Mesodermal cell (in vitro differentiated cells): Measurements from ENCODE around the gene PCDH19.

Source experiments
- H3K27ac ChIP-seq: 2 replicates; pipeline ENCODE4 v1.7.0; 2013; ENCODE audit warnings: mild to moderate bottlenecking, low read depth, low read length, moderate library complexity; ENCODE audit not compliant: severe bottlenecking
- H3K36me3 ChIP-seq: 2 replicates; pipeline ENCODE4 v1.7.1; 2013; ENCODE audit warnings: mild to moderate bottlenecking, low read length, moderate library complexity; ENCODE audit not compliant: control insufficient read depth, insufficient read depth
- H3K4me1 ChIP-seq: one replicate; pipeline ENCODE4 v1.7.1; 2013; ENCODE audit warnings: mild to moderate bottlenecking, low read length; ENCODE audit not compliant: insufficient read depth, control insufficient read depth, poor library complexity, severe bottlenecking
- H3K4me3 ChIP-seq: 2 replicates; pipeline ENCODE4 v1.7.0; 2013; ENCODE audit warnings: low read length, control low read depth, mild to moderate bottlenecking; ENCODE audit not compliant: insufficient read depth, poor library complexity, severe bottlenecking; ENCODE audit errors: extremely low read depth
- H3K9me3 ChIP-seq: 2 replicates; pipeline ENCODE4 v1.7.1; 2013; ENCODE audit warnings: mild to moderate bottlenecking, low read length, moderate library complexity; ENCODE audit not compliant: control insufficient read depth
- WGBS, 2 experiments: methylation state at CpG; one replicate each; pipeline ENCODE4 v1.1.5; 2013; ENCODE audit warnings: missing lambda C conversion rate in 2 of 2; ENCODE audit not compliant: insufficient coverage in 2 of 2; 5-methylcytosine and 5-hydroxymethylcytosine counted together

PCDH19 gene

GRCh38 chrX:100294965-100295364 lies 115.1 kb downstream of the PCDH19 start:
- H3K9me3 ChIP-seq: no peaks in the 10 kb centered on the region
- H3K27ac ChIP-seq: no peak overlapping the region
- no CpG with 5 or more reads among the region's 4 CpGs for WGBS, 2 experiments
- no peak overlapping the region for H3K4me3 ChIP-seq
- no peaks in the 10 kb centered on the region for H3K36me3 ChIP-seq
- peaks cover 3% of the 10 kb centered on the region for H3K4me1 ChIP-seq

- Histone ChIP-seq H3K4me1 (peaks cover 3% of the 10 kb centered on the region), H3K36me3 (no peaks in the 10 kb centered on the region), H3K27ac (peak overlapping the region; percentile 16), H3K4me3 (no peak overlapping the region), H3K9me3 (no peaks in the 10 kb centered on the region)
Measured at GRCh38 chrX:100289066-100289558, 121.0 kb downstream of the PCDH19 start.

GRCh38 chrX:100277231-100277630 lies 132.8 kb downstream of the PCDH19 start:
- H3K36me3 ChIP-seq: no peaks in the 10 kb centered on the region
- no peak overlapping the region for H3K4me3 ChIP-seq
- H3K4me1 ChIP-seq: no peaks in the 10 kb centered on the region
- no peak overlapping the region for H3K27ac ChIP-seq
- no peaks in the 10 kb centered on the region for H3K9me3 ChIP-seq
- no CpG with 5 or more reads among the region's 1 CpG for WGBS, 2 experiments

GRCh38 chrX:100274916-100275315 lies 135.2 kb downstream of the PCDH19 start:
- WGBS, 2 experiments: no CpG with 5 or more reads among the region's 3 CpGs
- Histone ChIP-seq H3K4me3 (no peak overlapping the region), H3K36me3 (no peaks in the 10 kb centered on the region), H3K9me3 (no peaks in the 10 kb centered on the region), H3K27ac (no peak overlapping the region), H3K4me1 (no peaks in the 10 kb centered on the region)

GRCh38 chrX:100265179-100265578 lies 144.9 kb downstream of the PCDH19 start:
- Histone ChIP-seq H3K27ac (no peak overlapping the region), H3K4me1 (peaks cover 4% of the 10 kb centered on the region), H3K36me3 (no peaks in the 10 kb centered on the region), H3K9me3 (no peaks in the 10 kb centered on the region), H3K4me3 (no peak overlapping the region)

- no peak overlapping the region for H3K4me3 ChIP-seq
- H3K9me3 ChIP-seq: no peaks in the 10 kb centered on the region
- no CpG with 5 or more reads among the region's 2 CpGs for WGBS, 2 experiments
- peaks cover 4% of the 10 kb centered on the region for H3K4me1 ChIP-seq
- H3K36me3 ChIP-seq: no peaks in the 10 kb centered on the region
- no peak overlapping the region for H3K27ac ChIP-seq
Measured at GRCh38 chrX:100264200-100264599, 145.9 kb downstream of the PCDH19 start.

GRCh38 chrX:100263650-100264049 lies 146.4 kb downstream of the PCDH19 start:
- Histone ChIP-seq H3K36me3 (no peaks in the 10 kb centered on the region), H3K4me1 (peaks cover 4% of the 10 kb centered on the region), H3K4me3 (no peak overlapping the region), H3K27ac (no peak overlapping the region), H3K9me3 (no peaks in the 10 kb centered on the region)
- 93 to 100% methylated on average over 1 to 2 of the region's 3 CpGs for WGBS, 2 experiments

- Histone ChIP-seq H3K36me3 (no peaks in the 10 kb centered on the region), H3K4me3 (no peak overlapping the region), H3K27ac (no peak overlapping the region), H3K9me3 (no peaks in the 10 kb centered on the region), H3K4me1 (no peaks in the 10 kb centered on the region)
- 100% methylated on average over 1 of the region's 4 CpGs; no CpG with 5 or more reads in 1 of the 2 experiments for WGBS, 2 experiments
Measured at GRCh38 chrX:100248885-100249493, 161.1 kb downstream of the PCDH19 start.

- Histone ChIP-seq H3K9me3 (no peaks in the 10 kb centered on the region), H3K4me1 (no peaks in the 10 kb centered on the region), H3K36me3 (no peaks in the 10 kb centered on the region), H3K4me3 (no peak overlapping the region), H3K27ac (no peak overlapping the region)
Measured at GRCh38 chrX:100247826-100248225, 162.2 kb downstream of the PCDH19 start.

- Histone ChIP-seq H3K27ac (no peak overlapping the region), H3K9me3 (no peaks in the 10 kb centered on the region), H3K4me1 (no peaks in the 10 kb centered on the region), H3K36me3 (no peaks in the 10 kb centered on the region), H3K4me3 (no peak overlapping the region)
- no CpG with 5 or more reads among the region's 1 CpG for WGBS, 2 experiments
Measured at GRCh38 chrX:100244681-100245080, 165.4 kb downstream of the PCDH19 start.
